Vagina (tissue), 2 donors: Measurements from ENCODE around the gene SCARB1. TPM values are rescaled to one million over a fixed set of nuclear protein-coding genes. Genes with fewer than 3 reads are reported as not detected.

Source experiments
- DNase-seq, 2 donors: peaks; one replicate each; pipeline ENCODE4 v3.0.0-alpha.2; 2017; ENCODE audit errors: extremely low spot score in 2 of 2
- H3K27ac ChIP-seq: fragments of 200-600 bp; sonication (generic); one replicate; pipeline ENCODE4 v1.5.1; 2019
- H3K27me3 ChIP-seq: fragments of 200-600 bp; sonication (generic); one replicate; pipeline ENCODE4 v1.5.1; 2019
- H3K36me3 ChIP-seq, 2 donors: fragments of 200-600 bp; sonication (generic); one replicate each; pipeline ENCODE4 v1.5.1; 2017 to 2019
- H3K4me1 ChIP-seq: fragments of 200-600 bp; sonication (generic); one replicate; pipeline ENCODE4 v1.5.1; 2019
- H3K4me3 ChIP-seq, 2 donors: fragments of 200-600 bp; sonication (generic); 1 replicate in 1 of 2; 2 replicates in 1 of 2; pipeline ENCODE4 v1.5.1; 2016 to 2019
- H3K9me3 ChIP-seq: fragments of 200-600 bp; sonication (generic); one replicate; pipeline ENCODE4 v1.5.1; 2019
- CTCF ChIP-seq, 3 experiments: fragments of 450-650 bp in 2 of 3; fragments of 200-600 bp in 1 of 3; sonication (generic) in 1 of 3; IDR thresholded peaks; one replicate each; pipeline ENCODE4 v1.5.1; 2017 to 2019; ENCODE audit warnings: antibody characterized with exemption in 3 of 3, mild to moderate bottlenecking in 2 of 3, moderate library complexity in 2 of 3
- POLR2A ChIP-seq, 2 donors: fragments of 450-650 bp; IDR thresholded peaks; one replicate each; pipeline ENCODE4 v1.6.1; 2017; ENCODE audit warnings: antibody characterized with exemption in 2 of 2, mild to moderate bottlenecking in 2 of 2, moderate library complexity in 2 of 2
- POLR2AphosphoS5 ChIP-seq, 2 donors: sonication (generic); formaldehyde crosslinking; IDR thresholded peaks; one replicate each; pipeline ENCODE4 v1.9.0; 2017; ENCODE audit warnings: antibody characterized with exemption in 2 of 2, mild to moderate bottlenecking in 2 of 2, low read depth in 1 of 2; ENCODE audit not compliant: insufficient read depth in 1 of 2
- intact Hi-C: fragments of 100-400 bp; cut with DNase I; formaldehyde crosslinking; loops from one replicate; pipeline ENCODE4 v1.15.1; 2023
- total RNA-seq: library from RNA; depleted of rRNA; stranded (reverse); fragments of >200 nt; gene quantifications from one replicate; pipeline ENCODE4 v1.2.3, GENCODE V29; 2016

SCARB1 gene
- total RNA-seq, 1 donor from 2014 or later, result 20.6 TPM

DNA sequence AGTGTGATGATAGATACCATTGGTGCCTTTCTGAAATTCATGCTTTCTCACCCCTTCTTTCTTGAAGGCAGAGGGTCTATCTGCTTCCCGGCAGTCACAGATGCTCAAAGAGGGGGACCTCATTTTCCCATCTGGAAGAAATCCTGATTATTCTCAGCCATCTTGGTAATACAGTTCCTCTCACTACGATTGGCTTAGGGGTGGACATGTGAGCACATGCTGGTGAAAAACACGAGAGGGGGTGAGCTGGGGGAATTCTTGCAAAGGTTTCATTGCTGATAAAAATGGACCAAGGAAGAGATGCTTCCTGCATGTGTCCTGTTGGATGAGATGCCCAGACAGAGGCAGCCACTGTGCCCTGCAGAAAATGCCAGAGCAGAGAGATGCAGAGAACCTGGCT, 13.8 kb upstream of the SCARB1 start:
- no peak for DNase-seq
- Histone ChIP-seq H3K4me3 (no peak overlapping the region), H3K9me3 (no peaks in the 10 kb centered on the region), H3K4me1 (no peaks in the 10 kb centered on the region), H3K27ac (no peak overlapping the region), H3K36me3 (no peaks in the 10 kb centered on the region), H3K27me3 (no peaks in the 10 kb centered on the region)
- intact Hi-C loops, result no loop called here
- TF ChIP-seq CTCF (IDR thresholded peaks at IDR 0.05) (no peak), POLR2AphosphoS5 (IDR thresholded peaks at IDR 0.05; ENCODE audit: insufficient read depth in 1 of 2, low read depth in 1 of 2) (no peak), POLR2A (IDR thresholded peaks at IDR 0.05) (no peak)

DNA sequence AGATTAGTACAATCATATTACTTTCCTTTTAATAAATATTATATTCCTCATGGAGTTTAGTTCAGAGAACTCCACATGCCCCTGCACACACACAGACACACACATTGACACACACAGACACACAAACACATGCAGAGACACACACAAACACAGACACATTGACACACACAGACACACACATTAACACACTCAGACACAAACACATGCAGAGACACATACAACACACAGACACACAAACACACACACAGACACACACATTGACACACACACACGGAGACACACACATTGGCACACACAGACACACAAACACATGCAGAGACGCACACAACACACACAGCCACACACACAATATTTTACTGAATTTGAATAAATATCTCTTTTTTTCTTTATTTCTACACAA, 12.5 kb upstream of the SCARB1 start:
- Histone ChIP-seq H3K9me3 (no peaks in the 10 kb centered on the region), H3K4me3 (no peak overlapping the region), H3K27ac (no peak overlapping the region), H3K4me1 (no peaks in the 10 kb centered on the region), H3K27me3 (no peaks in the 10 kb centered on the region), H3K36me3 (no peaks in the 10 kb centered on the region)
- no peak for TF ChIP-seq POLR2A (IDR thresholded peaks at IDR 0.05)
- no peak for TF ChIP-seq POLR2AphosphoS5 (IDR thresholded peaks at IDR 0.05; ENCODE audit: insufficient read depth in 1 of 2, low read depth in 1 of 2)
- TF ChIP-seq CTCF (IDR thresholded peaks at IDR 0.05), result no peak
- intact Hi-C loops, result no loop called here
- no peak for DNase-seq

GRCh38 chr12:124875803-124876132, 12.1 kb upstream of the SCARB1 start:
- H3K36me3 ChIP-seq, result no peaks in the 10 kb centered on the region
- no peaks in the 10 kb centered on the region for H3K4me1 ChIP-seq
- no peak overlapping the region for H3K4me3 ChIP-seq
- H3K9me3 ChIP-seq, result no peaks in the 10 kb centered on the region
- H3K27ac ChIP-seq, result no peak overlapping the region
- DNase-seq, result no peak
- TF ChIP-seq CTCF (IDR thresholded peaks at IDR 0.05) (no peak), POLR2A (IDR thresholded peaks at IDR 0.05) (no peak), POLR2AphosphoS5 (IDR thresholded peaks at IDR 0.05; ENCODE audit: insufficient read depth in 1 of 2, low read depth in 1 of 2) (no peak)
- H3K27me3 ChIP-seq, result no peaks in the 10 kb centered on the region
- intact Hi-C loops, result no loop called here

- intact Hi-C loops, result no loop called here
- no peak overlapping the region for H3K27ac ChIP-seq
- DNase-seq, result no peak
- no peaks in the 10 kb centered on the region for H3K4me1 ChIP-seq
- no peaks in the 10 kb centered on the region for H3K36me3 ChIP-seq
- TF ChIP-seq CTCF (IDR thresholded peaks at IDR 0.05) (no peak), POLR2A (IDR thresholded peaks at IDR 0.05) (no peak), POLR2AphosphoS5 (IDR thresholded peaks at IDR 0.05; ENCODE audit: insufficient read depth in 1 of 2, low read depth in 1 of 2) (no peak)
- H3K9me3 ChIP-seq, result no peaks in the 10 kb centered on the region
- no peaks in the 10 kb centered on the region for H3K27me3 ChIP-seq
- H3K4me3 ChIP-seq, result no peak overlapping the region
Measured at GRCh38 chr12:124874988-124875802, 11.5 kb upstream of the SCARB1 start.

DNA sequence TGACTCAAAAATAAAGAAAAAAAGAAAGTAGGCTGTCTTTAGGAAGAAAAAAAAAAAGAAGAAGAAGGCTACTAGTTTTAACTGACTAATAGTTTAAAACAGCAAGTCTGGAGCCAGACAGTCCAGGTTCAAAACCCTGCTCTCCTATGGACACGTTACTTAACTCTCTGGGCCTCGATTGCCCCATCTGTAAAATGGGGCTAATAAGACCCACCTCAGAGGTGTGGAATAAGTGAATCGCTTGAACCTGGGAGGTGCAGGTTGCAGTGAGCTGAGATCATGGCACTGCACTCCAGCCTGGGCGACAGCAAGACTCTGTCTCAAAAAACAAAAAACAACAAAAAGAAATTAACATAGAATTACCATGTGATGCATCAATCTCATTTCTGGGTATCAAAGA, 10.5 kb upstream of the SCARB1 start:
- intact Hi-C loops, result no loop called here
- TF ChIP-seq POLR2AphosphoS5 (IDR thresholded peaks at IDR 0.05; ENCODE audit: insufficient read depth in 1 of 2, low read depth in 1 of 2) (no peak), CTCF (IDR thresholded peaks at IDR 0.05) (no peak), POLR2A (IDR thresholded peaks at IDR 0.05) (no peak)
- DNase-seq, result no peak
- Histone ChIP-seq H3K4me1 (no peaks in the 10 kb centered on the region), H3K27ac (no peak overlapping the region), H3K4me3 (no peak overlapping the region), H3K27me3 (no peaks in the 10 kb centered on the region), H3K9me3 (no peaks in the 10 kb centered on the region), H3K36me3 (no peaks in the 10 kb centered on the region)
